Stimulated activated CD8-positive, alpha-beta memory T cell treated with anti-CD3 and anti-CD28 coated beads, Interleukin-7, amount 100 ng/mL, for 48 hours (primary cell): ENCODE data around the gene TRPM3.

ENCODE experiments used
- DNase-seq, 2 donors: peaks; one replicate each; pipeline ENCODE4 v3.0.0-alpha.2; 2020; ENCODE audit warnings: low read depth in 1 of 2; ENCODE audit errors: extremely low read depth in 1 of 2

The TRPM3 gene

GRCh38 chr9:70625078-70625477, 496.3 kb downstream of the TRPM3 start:
- DNase-seq, result no peak

DNA sequence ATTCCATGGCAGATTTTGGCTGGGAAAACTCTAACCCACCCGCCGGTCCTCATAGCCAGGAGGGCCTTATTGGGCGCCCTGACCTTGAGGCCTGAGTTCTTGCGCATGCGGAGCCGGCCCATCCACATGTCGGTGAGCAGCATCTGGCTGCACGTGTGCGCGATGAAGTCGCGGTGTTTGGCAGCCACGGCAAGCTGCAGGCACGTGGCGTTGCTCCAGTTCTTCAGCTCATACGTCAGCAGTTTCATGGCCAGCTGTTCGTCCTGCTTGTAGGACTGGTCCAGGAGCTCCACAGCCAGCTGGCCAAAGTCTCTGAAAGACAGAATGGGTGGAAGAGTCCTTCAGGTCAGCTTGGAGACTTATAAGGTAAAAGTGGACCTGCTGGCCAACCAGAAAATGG, 502.6 kb downstream of the TRPM3 start:
- DNase-seq, result no peak

DNA sequence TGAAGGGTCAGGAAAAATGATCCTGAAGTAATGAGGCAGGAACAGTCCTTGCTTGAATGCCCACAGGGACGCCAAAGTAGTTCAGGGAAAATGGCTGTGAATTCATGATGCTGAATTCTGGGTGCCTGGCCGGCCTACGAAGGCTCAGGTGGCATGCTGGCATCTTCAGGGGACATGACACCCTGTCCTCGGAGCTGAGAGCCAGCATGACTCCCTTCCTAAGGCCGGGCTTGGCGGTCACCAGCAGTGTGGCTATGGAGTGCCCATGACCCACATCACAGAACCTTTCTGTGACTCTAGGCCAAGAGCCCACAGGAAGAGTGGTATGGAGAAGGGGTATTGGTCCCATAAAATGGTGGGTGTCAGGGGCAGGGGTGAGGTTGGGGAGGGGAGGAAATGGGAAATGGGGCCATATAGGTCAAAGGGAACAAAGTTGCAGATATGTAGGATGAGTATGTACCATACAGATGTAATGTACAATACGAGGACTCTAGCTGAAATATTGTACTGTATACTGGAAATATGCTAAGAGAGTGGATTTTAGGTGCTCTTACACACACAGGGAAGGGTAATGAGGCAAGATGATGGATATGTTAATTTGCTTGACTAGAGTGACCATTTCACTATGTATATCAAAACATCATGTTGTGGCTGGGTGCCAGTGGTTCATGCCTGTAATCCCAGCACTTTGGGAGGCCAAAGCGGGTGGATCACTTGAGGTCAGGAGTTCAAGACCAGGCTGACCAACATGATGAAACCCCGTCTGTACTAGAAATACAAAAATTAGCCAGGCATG, 504.2 kb downstream of the TRPM3 start:
- DNase-seq, result no peak

GRCh38 chr9:70616228-70616990, 505.0 kb downstream of the TRPM3 start:
- no peak for DNase-seq

- DNase-seq, result no peak
Measured at GRCh38 chr9:70615464-70616138, 505.8 kb downstream of the TRPM3 start.

DNA sequence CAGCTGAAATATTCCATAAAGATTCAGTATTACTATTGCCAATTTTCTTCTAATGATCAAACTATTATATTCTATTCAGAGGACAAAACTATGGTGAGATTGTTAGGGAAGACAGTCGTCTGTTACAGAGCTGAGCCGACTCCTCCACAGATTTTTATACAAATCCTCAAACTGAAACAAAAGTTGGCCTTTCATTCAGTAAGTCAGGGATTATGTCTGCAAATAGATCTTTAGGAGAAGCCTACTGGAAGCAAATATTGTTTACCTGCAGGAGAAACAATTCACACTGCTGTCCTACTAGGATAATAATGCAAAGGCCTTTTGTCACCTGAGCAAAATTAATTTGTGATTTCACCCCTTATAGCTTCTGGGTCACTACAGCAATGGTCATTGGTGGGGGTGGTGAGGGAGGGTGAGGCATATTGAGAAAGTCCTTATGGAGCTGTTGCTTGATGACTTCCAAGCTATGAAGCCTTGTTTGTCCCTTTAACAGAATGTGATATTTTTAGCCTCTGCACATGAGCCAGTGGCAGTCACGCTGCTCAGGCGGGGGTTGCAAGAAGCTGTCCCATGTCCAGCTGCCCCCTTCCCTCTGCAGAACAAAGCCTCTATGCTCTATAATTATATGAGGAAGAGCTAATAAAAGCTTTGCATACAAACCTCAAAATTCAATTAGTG, 506.5 kb downstream of the TRPM3 start:
- DNase-seq, result no peak

- DNase-seq, result no peak
Measured at GRCh38 chr9:70613024-70613768, 508.2 kb downstream of the TRPM3 start.

- no peak for DNase-seq
Measured at GRCh38 chr9:70610287-70610644, 511.2 kb downstream of the TRPM3 start.

DNA sequence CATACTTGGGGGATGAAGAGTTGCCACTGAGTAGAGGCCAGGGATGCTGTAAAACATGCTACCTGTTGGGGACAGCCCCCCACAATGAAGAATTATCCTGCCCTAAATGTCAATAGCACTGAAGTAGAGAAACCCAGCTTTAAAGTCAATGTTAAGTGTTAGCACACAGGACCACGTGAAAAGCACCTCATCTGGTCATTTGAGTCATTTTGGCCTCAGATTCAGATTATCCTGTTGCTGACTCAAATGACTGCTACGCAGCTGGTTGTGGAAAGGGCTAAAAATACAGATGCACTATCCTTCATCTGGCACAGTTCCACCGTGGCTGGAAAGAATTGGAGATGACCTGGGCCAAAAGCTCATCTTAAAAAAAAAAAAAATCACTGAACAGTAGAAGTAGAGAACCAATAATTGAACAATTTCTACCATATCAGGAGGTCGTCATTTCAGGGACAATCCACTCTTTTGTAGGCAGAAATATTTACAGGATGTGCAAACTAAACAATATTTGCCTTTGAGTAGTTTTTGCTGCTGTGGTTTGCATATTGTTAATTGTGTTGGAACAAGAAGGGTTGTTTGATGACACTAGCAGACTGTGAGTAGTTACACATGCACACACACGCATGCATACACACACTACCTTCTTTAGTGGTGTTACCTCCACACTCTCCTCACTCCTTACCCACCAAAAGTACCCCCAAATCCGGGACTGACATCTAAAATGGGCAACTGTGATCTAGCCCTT, 511.7 kb downstream of the TRPM3 start:
- no peak for DNase-seq

GRCh38 chr9:70609011-70609410, 512.4 kb downstream of the TRPM3 start:
- no peak for DNase-seq

DNA sequence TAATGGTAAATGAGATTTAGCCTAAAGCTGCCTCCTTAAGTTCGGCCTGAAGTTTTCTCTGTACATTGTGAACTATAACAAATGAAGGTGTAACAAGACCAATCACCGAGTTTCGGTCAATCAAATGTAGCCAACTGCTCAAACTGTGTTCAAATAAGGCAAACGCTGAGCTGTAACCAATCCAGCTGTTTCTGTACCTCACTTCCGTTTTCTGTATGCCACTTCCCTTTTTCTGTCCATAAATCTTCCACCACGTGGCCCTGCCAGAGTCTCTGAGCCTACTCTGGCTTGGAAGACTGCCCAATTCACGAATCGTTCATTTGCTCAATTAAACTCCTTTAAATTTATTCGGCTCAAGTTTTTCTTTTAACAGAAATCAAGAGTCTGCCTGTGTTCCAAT, 513.5 kb downstream of the TRPM3 start:
- no peak for DNase-seq

DNA sequence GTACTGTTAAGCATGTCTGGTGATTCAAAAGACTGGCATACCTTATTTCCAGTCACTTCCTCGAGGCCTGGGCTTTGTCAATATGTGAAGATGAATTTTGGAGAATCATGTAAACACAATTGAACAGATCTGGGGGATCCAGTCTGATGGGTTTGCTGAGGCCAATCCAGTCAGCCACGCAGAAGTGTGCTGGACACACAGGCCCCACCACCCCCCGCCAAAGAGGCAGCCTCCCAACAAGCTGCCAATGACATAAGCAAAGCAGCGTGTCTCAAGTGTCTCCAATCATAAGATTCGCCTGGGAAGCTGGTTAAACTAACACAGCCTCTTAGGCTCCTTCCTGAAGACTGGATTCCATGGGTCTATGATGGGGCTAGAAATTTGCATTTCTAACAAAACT, 514.1 kb downstream of the TRPM3 start:
- DNase-seq, result no peak

GRCh38 chr9:70603020-70603411, 518.4 kb downstream of the TRPM3 start:
- no peak for DNase-seq

DNA sequence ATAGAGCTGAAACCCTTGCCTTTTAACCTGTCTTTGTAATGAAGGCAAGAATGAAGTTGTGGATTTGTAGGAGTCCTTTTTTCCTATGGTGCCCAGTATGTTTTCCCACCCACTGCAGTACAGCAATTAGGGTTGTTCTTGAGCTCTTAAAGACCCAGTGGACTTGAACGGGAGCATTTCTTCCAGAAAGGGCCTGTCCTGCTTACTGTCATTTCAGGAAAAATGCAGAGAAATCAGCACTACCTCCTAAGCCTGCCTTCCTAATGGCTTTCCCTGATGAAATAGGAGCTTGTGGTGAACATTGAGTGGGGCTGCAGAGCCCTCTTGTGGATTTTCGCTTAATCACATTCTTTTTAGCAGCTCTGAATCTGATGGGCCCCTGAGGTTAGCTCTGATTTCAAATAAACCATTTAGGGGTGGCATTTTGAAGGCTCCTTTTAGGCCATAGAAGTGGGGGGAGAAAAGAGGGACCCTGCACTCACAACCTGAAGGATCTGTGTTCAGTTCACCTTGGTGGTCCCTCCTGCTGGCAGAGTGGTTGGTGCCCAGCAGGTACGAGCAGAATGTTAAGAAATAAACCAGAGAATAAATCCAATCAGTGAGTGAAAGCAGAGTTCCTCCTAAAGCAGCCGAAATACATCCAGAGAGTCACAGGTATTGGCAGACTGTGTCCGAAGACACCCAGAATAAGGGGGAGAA, 519.0 kb downstream of the TRPM3 start:
- DNase-seq, result no peak

GRCh38 chr9:70601000-70601951, 520.1 kb downstream of the TRPM3 start:
- no peak for DNase-seq

- no peak for DNase-seq
Measured at GRCh38 chr9:70600506-70600905, 520.9 kb downstream of the TRPM3 start.

- DNase-seq, result no peak
Measured at GRCh38 chr9:70597886-70598285, 523.5 kb downstream of the TRPM3 start.

DNA sequence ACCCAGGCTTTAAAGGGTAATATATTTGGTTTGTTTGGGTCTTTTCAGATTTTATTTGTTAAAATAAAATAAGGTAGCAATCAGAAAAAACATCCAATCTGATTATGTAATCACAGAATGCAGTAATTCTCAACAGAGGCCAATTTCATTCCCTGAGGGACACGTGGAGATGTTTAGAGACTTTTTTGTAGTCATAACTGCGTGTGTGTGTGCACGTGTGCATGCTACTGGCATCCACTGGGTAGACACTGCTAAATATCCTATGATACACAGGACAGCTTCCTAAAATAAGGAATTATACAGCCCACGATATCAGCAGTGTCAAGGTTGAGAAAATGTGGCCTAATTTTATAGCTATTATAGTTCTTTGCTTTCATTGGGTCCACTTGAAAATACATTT, 526.2 kb downstream of the TRPM3 start:
- no peak for DNase-seq
